Measurements from ENCODE around the gene NDUFV2.

Gene NDUFV2

DNA sequence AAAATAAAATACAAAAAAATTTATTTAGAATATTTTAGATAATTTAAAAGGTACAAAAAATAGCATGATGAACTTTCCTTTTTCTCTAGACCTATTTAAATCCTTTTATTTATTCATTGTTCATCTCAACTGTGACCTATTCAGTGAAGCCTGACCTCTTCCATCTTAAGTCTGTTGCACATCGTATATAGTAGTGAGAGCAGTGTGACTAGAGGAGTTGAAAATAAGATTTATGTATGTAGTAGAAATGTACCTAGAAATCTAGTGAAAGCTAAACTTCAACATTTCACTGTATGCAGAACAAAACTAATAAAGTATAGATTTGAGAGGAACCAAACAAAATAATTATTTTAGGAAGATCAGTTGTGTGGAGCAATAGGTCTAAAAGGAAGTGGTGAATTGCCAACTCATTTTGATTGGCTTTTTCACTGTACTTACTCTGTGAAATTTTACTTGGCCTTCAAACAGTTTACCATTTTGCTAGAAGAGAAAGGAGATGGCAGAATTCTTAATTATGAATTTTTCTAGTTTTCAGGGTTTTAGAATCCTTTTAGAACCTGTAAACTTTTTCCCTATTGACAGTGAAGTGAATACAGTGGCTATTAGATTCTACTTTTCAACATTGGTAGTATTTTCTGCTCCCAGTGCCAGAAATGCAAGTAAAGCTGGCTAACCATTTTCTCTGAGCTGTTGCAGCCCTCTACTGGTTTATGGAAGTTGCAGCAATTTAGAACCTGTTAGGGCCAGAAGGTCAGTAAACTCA is 45.1 kb downstream of the NDUFV2 start:
- H3K4me3 ChIP-seq (ENCODE audit: low read length in 2 of 2): no peak overlapping the region
- H3K36me3 ChIP-seq (replicated peaks in 1 of 2; ENCODE audit: control insufficient read depth in 2 of 2, insufficient read depth in 2 of 2, low read length in 2 of 2): no peaks in the 10 kb centered on the region
- WGBS, 2 donors (ENCODE audit: extremely low coverage in 2 of 2, insufficient read length in 2 of 2, insufficient replicate concordance in 1 of 2): no CpG with 5 or more reads among the region's 1 CpG
- H2BK120ac ChIP-seq (ENCODE audit: low read depth, low read length): no peak overlapping the region
- no peak overlapping the region for H3K27ac ChIP-seq (replicated peaks; ENCODE audit: low read length)
- DNase-seq (ENCODE audit: low spot score): no peak
- no peak overlapping the region for H2AK5ac ChIP-seq (ENCODE audit: low read depth, low read length)
- no peak overlapping the region for H3K18ac ChIP-seq (ENCODE audit: low read length)
- peaks cover 5% of the 10 kb centered on the region for H3K79me1 ChIP-seq (ENCODE audit: low read depth, low read length)
- no peak overlapping the region for H3K14ac ChIP-seq (ENCODE audit: low read length)
- H4K8ac ChIP-seq (ENCODE audit: low read depth, low read length): no peak overlapping the region
- no peak overlapping the region for H4K91ac ChIP-seq (ENCODE audit: low read depth, low read length, poor library complexity)
- no peak overlapping the region for H3K23ac ChIP-seq (ENCODE audit: low read depth, low read length, poor library complexity)
- no peak overlapping the region for H3K4me2 ChIP-seq (ENCODE audit: insufficient read depth, low read length, poor library complexity, severe bottlenecking)
- H3K4ac ChIP-seq (ENCODE audit: low read length): no peak overlapping the region
- no peaks in the 10 kb centered on the region for H3K9me3 ChIP-seq (replicated peaks in 1 of 2; ENCODE audit: control insufficient read depth in 2 of 2, insufficient read depth in 1 of 2, low read depth in 1 of 2, low read length in 2 of 2)
- H2BK15ac ChIP-seq (ENCODE audit: low read length): no peak overlapping the region
- no peak overlapping the region for H2BK12ac ChIP-seq (ENCODE audit: low read length)
- no peaks in the 10 kb centered on the region for H3K27me3 ChIP-seq (ENCODE audit: control insufficient read depth in 3 of 3, insufficient read depth in 3 of 3, low read depth in 1 of 3, low read length in 3 of 3)
- H2AFZ ChIP-seq (ENCODE audit: low read length): no peak overlapping the region
- H3K9ac ChIP-seq (ENCODE audit: low read depth, low read length, poor library complexity): no peak overlapping the region
- peaks cover 0 to 7% of the 10 kb centered on the region in 2 donors for H3K4me1 ChIP-seq (ENCODE audit: control insufficient read depth in 2 of 2, insufficient read depth in 1 of 2, low read depth in 1 of 2, low read length in 2 of 2)
- no peak overlapping the region for H2BK5ac ChIP-seq (ENCODE audit: low read length)

DNA sequence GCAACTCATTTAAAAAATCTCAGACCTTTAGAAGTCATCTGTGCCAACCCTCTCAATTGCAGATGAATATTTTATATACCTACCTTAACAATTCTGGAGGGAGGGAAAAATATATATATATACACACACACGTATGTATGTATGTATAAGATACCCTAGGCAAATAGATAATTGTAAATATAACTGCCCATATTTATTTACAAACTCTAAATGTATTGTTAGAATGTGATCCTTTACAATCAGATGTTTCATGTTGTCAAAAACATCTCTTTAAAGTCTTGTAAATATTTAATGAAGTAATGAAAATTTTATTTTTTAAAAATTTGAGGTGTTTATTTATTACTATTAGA is 45.7 kb downstream of the NDUFV2 start:
- Histone ChIP-seq H3K4ac (ENCODE audit: low read length) (no peak overlapping the region), H3K36me3 (replicated peaks in 1 of 2; ENCODE audit: control insufficient read depth in 2 of 2, insufficient read depth in 2 of 2, low read length in 2 of 2) (no peaks in the 10 kb centered on the region), H2BK12ac (ENCODE audit: low read length) (no peak overlapping the region), H3K4me2 (ENCODE audit: insufficient read depth, low read length, poor library complexity, severe bottlenecking) (no peak overlapping the region), H3K27me3 (ENCODE audit: control insufficient read depth in 3 of 3, insufficient read depth in 3 of 3, low read depth in 1 of 3, low read length in 3 of 3) (no peaks in the 10 kb centered on the region), H3K9me3 (replicated peaks in 1 of 2; ENCODE audit: control insufficient read depth in 2 of 2, insufficient read depth in 1 of 2, low read depth in 1 of 2, low read length in 2 of 2) (no peaks in the 10 kb centered on the region), H3K4me3 (ENCODE audit: low read length in 2 of 2) (no peak overlapping the region), H2AK5ac (ENCODE audit: low read depth, low read length) (no peak overlapping the region), H3K18ac (ENCODE audit: low read length) (no peak overlapping the region), H3K23ac (ENCODE audit: low read depth, low read length, poor library complexity) (no peak overlapping the region), H4K8ac (ENCODE audit: low read depth, low read length) (no peak overlapping the region), H3K14ac (ENCODE audit: low read length) (no peak overlapping the region), H2BK15ac (ENCODE audit: low read length) (no peak overlapping the region), H3K9ac (ENCODE audit: low read depth, low read length, poor library complexity) (no peak overlapping the region), H3K4me1 (ENCODE audit: control insufficient read depth in 2 of 2, insufficient read depth in 1 of 2, low read depth in 1 of 2, low read length in 2 of 2) (peaks cover 0 to 7% of the 10 kb centered on the region in 2 donors), H2BK5ac (ENCODE audit: low read length) (no peak overlapping the region), H4K91ac (ENCODE audit: low read depth, low read length, poor library complexity) (no peak overlapping the region), H3K27ac (replicated peaks; ENCODE audit: low read length) (no peak overlapping the region), H2BK120ac (ENCODE audit: low read depth, low read length) (no peak overlapping the region), H3K79me1 (ENCODE audit: low read depth, low read length) (peaks cover 5% of the 10 kb centered on the region), H2AFZ (ENCODE audit: low read length) (no peak overlapping the region)
- no CpG with 5 or more reads among the region's 1 CpG for WGBS, 2 donors (ENCODE audit: extremely low coverage in 2 of 2, insufficient read length in 2 of 2, insufficient replicate concordance in 1 of 2)
- no peak for DNase-seq (ENCODE audit: low spot score)

DNA sequence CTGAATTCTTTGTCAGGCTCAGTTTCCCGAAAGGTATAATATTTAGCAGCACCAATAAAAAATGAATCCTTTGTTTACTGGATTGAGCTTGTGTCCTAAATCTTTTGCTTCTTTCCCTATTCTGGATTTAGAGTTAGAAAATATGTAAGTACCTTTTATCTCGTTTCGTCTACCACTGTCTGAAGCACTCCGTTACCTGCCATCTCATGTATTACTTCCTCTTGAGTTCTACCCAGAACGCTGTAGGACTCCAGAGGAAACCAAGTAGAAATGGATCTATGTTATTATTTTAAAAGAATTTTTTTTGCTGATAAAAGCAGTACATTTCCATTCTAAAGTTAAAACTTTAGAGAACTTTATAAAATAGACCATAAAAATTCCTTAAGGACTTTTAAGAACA is 47.6 kb downstream of the NDUFV2 start:
- WGBS, 2 donors (ENCODE audit: extremely low coverage in 2 of 2, insufficient read length in 2 of 2, insufficient replicate concordance in 1 of 2): no CpG with 5 or more reads among the region's 5 CpGs
- H3K36me3 ChIP-seq (replicated peaks in 1 of 2; ENCODE audit: control insufficient read depth in 2 of 2, insufficient read depth in 2 of 2, low read length in 2 of 2): no peaks in the 10 kb centered on the region
- H2BK12ac ChIP-seq (ENCODE audit: low read length): no peak overlapping the region

DNA sequence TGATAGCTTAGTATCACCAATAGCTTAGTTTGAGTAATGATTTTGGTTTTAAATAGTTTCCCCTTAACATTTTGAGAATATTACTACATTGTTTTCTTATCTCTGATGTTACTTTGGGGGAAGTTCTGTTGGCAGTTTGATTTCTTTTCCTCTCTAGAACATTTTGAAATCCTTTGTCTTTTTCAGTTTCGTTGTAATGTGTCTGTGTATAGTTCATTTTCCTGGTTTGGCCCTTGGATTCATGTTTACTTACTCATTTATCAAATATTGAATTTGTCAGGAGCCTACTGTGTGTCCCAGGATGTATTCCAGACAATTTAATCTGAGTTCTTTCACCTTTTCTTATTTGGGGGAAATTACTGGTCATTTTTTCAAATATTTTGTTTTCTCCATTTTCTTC is 50.8 kb downstream of the NDUFV2 start:
- Histone ChIP-seq H3K4me3 (ENCODE audit: low read length in 2 of 2) (no peak overlapping the region), H3K79me1 (ENCODE audit: low read depth, low read length) (peaks cover 3% of the 10 kb centered on the region), H2AK5ac (ENCODE audit: low read depth, low read length) (no peak overlapping the region), H3K27me3 (ENCODE audit: control insufficient read depth in 3 of 3, insufficient read depth in 3 of 3, low read depth in 1 of 3, low read length in 3 of 3) (no peaks in the 10 kb centered on the region), H3K4me2 (ENCODE audit: insufficient read depth, low read length, poor library complexity, severe bottlenecking) (no peak overlapping the region), H2AFZ (ENCODE audit: low read length) (no peak overlapping the region), H3K4ac (ENCODE audit: low read length) (no peak overlapping the region), H3K27ac (replicated peaks; ENCODE audit: low read length) (no peak overlapping the region), H3K4me1 (ENCODE audit: control insufficient read depth in 2 of 2, insufficient read depth in 1 of 2, low read depth in 1 of 2, low read length in 2 of 2) (no peaks in the 10 kb centered on the region), H3K9ac (ENCODE audit: low read depth, low read length, poor library complexity) (no peak overlapping the region), H2BK5ac (ENCODE audit: low read length) (no peak overlapping the region), H3K23ac (ENCODE audit: low read depth, low read length, poor library complexity) (no peak overlapping the region), H3K9me3 (replicated peaks in 1 of 2; ENCODE audit: control insufficient read depth in 2 of 2, insufficient read depth in 1 of 2, low read depth in 1 of 2, low read length in 2 of 2) (no peaks in the 10 kb centered on the region), H3K18ac (ENCODE audit: low read length) (no peak overlapping the region), H3K36me3 (replicated peaks in 1 of 2; ENCODE audit: control insufficient read depth in 2 of 2, insufficient read depth in 2 of 2, low read length in 2 of 2) (no peaks in the 10 kb centered on the region), H2BK120ac (ENCODE audit: low read depth, low read length) (no peak overlapping the region), H3K14ac (ENCODE audit: low read length) (no peak overlapping the region), H2BK15ac (ENCODE audit: low read length) (no peak overlapping the region), H4K91ac (ENCODE audit: low read depth, low read length, poor library complexity) (no peak overlapping the region), H4K8ac (ENCODE audit: low read depth, low read length) (no peak overlapping the region), H2BK12ac (ENCODE audit: low read length) (no peak overlapping the region)
- no peak for DNase-seq (ENCODE audit: low spot score)
- WGBS, 2 donors (ENCODE audit: extremely low coverage in 2 of 2, insufficient read length in 2 of 2, insufficient replicate concordance in 1 of 2): no CpG with 5 or more reads among the region's 1 CpG

More for the DNA sequence above, 47.6 kb downstream of the NDUFV2 start:
- H3K9me3 ChIP-seq (replicated peaks in 1 of 2; ENCODE audit: control insufficient read depth in 2 of 2, insufficient read depth in 1 of 2, low read depth in 1 of 2, low read length in 2 of 2): no peaks in the 10 kb centered on the region
- H2BK15ac ChIP-seq (ENCODE audit: low read length): no peak overlapping the region
- H3K4ac ChIP-seq (ENCODE audit: low read length): no peak overlapping the region
- H3K4me1 ChIP-seq (ENCODE audit: control insufficient read depth in 2 of 2, insufficient read depth in 1 of 2, low read depth in 1 of 2, low read length in 2 of 2): peaks cover 0 to 5% of the 10 kb centered on the region in 2 donors
- no peak overlapping the region for H2BK120ac ChIP-seq (ENCODE audit: low read depth, low read length)
- H3K27me3 ChIP-seq (ENCODE audit: control insufficient read depth in 3 of 3, insufficient read depth in 3 of 3, low read depth in 1 of 3, low read length in 3 of 3): no peaks in the 10 kb centered on the region
- no peak overlapping the region for H3K23ac ChIP-seq (ENCODE audit: low read depth, low read length, poor library complexity)
- no peak overlapping the region for H3K9ac ChIP-seq (ENCODE audit: low read depth, low read length, poor library complexity)
- no peak overlapping the region for H2AK5ac ChIP-seq (ENCODE audit: low read depth, low read length)
- no peak overlapping the region for H3K4me2 ChIP-seq (ENCODE audit: insufficient read depth, low read length, poor library complexity, severe bottlenecking)
- no peak overlapping the region for H2BK5ac ChIP-seq (ENCODE audit: low read length)
- H4K8ac ChIP-seq (ENCODE audit: low read depth, low read length): no peak overlapping the region
- no peak for DNase-seq (ENCODE audit: low spot score)
- H4K91ac ChIP-seq (ENCODE audit: low read depth, low read length, poor library complexity): no peak overlapping the region
- no peak overlapping the region for H3K27ac ChIP-seq (replicated peaks; ENCODE audit: low read length)
- peaks cover 1% of the 10 kb centered on the region for H3K79me1 ChIP-seq (ENCODE audit: low read depth, low read length)
- no peak overlapping the region for H3K14ac ChIP-seq (ENCODE audit: low read length)
- H3K4me3 ChIP-seq (ENCODE audit: low read length in 2 of 2): no peak overlapping the region
- no peak overlapping the region for H2AFZ ChIP-seq (ENCODE audit: low read length)
- no peak overlapping the region for H3K18ac ChIP-seq (ENCODE audit: low read length)

All from neuronal stem cell (in vitro differentiated cells).